HL-60 (cell line): ENCODE data around the gene ALDH1B1.
A peak's percentile ranks its signal among the peaks of the same experiment; 100 is the strongest.

Source experiments
- DNase-seq, 2 experiments: peaks; one replicate each; pipeline ENCODE4 v3.0.0-alpha.2; 2010 to 2020; ENCODE audit warnings: low read depth in 1 of 2, low spot score in 1 of 2
- H3K27ac ChIP-seq: fragments of 250-450 bp; sonication (Bioruptor Pico); replicated peaks from 2 replicates; pipeline ENCODE4 v1.5.1; 2020; ENCODE audit warnings: mild to moderate bottlenecking, moderate library complexity
- H3K27me3 ChIP-seq: fragments of 250-450 bp; sonication (Bioruptor Pico); 2 replicates; pipeline ENCODE4 v1.5.1; 2021; ENCODE audit warnings: mild to moderate bottlenecking, moderate library complexity; ENCODE audit not compliant: insufficient read depth, poor library complexity, severe bottlenecking
- H3K4me3 ChIP-seq: replicated peaks from 2 replicates; pipeline ENCODE4 v1.5.1; 2011; ENCODE audit warnings: mild to moderate bottlenecking, control low read depth, low read length; ENCODE audit not compliant: insufficient read depth
- GABPA ChIP-seq: IDR thresholded peaks from 2 replicates; pipeline ENCODE4 v1.6.1; 2012; ENCODE audit warnings: low read depth
- POLR2AphosphoS5 ChIP-seq: IDR thresholded peaks from 2 replicates; pipeline ENCODE4 v1.6.1; 2012; ENCODE audit warnings: low read depth
- REST ChIP-seq: IDR thresholded peaks from 2 replicates; pipeline ENCODE4 v1.6.1; 2012; ENCODE audit warnings: low read depth; ENCODE audit not compliant: insufficient replicate concordance
- SPI1 ChIP-seq: IDR thresholded peaks from 2 replicates; pipeline ENCODE4 v1.6.1; 2012; ENCODE audit warnings: low read depth, mild to moderate bottlenecking, borderline replicate concordance
- TF ChIP-seq, protein P1 (sequence below): IDR thresholded peaks from one replicate; pipeline ENCODE4 v1.5.1; 2011; ENCODE audit warnings: low read length, control low read depth, inconsistent platforms; ENCODE audit not compliant: insufficient read depth

Gene ALDH1B1

DNA sequence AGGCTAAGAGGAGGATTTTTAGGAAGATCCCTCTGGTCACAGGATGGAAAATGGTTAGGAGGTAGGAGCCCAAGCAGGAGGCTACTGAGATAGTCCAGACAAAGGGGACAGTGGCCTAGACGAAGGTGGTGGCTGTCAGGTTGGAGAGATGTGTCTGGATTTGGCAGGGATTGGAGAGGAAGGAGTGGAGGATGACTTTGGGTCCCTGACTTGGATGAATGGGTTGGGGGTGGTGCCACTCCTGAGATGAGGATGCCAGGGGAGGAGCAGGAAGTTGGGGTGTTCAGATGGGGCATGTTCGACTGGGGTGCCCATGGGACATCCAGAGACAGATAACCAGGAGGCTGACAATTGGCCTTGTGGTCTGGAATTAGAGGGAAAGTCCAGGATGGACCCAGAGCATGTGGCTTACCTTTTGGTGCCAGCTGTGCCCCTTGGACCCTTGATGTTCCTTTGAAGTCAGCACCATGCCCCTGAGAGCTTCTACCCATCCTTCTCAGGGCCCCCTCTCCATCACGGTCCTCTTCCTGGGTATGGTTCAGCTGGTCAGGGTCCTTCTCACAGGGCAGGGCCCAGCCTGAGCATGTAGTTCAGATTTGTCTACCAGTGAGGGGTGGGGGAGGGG lies 46.9 kb downstream of the ALDH1B1 start:
- Histone ChIP-seq H3K27ac (no peak overlapping the region), H3K27me3 (no peaks in the 10 kb centered on the region)
- TF ChIP-seq POLR2AphosphoS5 (no peak), SPI1 (no peak), REST (no peak), GABPA (no peak)
- TF ChIP-seq, protein P1, sequence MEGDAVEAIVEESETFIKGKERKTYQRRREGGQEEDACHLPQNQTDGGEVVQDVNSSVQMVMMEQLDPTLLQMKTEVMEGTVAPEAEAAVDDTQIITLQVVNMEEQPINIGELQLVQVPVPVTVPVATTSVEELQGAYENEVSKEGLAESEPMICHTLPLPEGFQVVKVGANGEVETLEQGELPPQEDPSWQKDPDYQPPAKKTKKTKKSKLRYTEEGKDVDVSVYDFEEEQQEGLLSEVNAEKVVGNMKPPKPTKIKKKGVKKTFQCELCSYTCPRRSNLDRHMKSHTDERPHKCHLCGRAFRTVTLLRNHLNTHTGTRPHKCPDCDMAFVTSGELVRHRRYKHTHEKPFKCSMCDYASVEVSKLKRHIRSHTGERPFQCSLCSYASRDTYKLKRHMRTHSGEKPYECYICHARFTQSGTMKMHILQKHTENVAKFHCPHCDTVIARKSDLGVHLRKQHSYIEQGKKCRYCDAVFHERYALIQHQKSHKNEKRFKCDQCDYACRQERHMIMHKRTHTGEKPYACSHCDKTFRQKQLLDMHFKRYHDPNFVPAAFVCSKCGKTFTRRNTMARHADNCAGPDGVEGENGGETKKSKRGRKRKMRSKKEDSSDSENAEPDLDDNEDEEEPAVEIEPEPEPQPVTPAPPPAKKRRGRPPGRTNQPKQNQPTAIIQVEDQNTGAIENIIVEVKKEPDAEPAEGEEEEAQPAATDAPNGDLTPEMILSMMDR: no peak

GRCh38 chr9:38439916-38440301 lies 47.4 kb downstream of the ALDH1B1 start:
- Histone ChIP-seq H3K27ac (no peak overlapping the region), H3K4me3 (no peak overlapping the region), H3K27me3 (no peaks in the 10 kb centered on the region)
- TF ChIP-seq SPI1: no peak
- TF ChIP-seq, protein P1: no peak
- TF ChIP-seq REST: no peak
- TF ChIP-seq POLR2AphosphoS5: no peak
- TF ChIP-seq GABPA: no peak
- DNase-seq: no peak

More for the DNA sequence above, 46.9 kb downstream of the ALDH1B1 start:
- no peak overlapping the region for H3K4me3 ChIP-seq
- DNase-seq: no peak

DNA sequence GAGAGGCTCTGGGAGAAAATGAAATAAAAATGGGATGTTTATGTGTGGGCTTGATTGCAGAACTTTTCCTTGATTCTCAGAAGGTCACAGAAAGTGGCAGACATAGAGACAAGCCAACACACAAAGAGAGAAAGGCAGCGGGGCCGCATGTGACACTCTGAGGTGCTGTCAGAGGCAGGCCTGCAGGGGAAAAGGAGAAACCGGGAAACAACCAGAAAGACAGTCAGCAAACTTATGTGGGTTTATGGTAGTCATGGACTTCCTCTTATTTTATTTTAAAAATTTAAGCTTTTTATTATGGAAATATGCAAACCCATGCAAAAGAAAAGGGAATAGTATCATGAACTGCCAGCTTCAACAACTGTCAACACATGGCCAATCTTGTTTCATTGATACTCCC lies 48.0 kb downstream of the ALDH1B1 start:
- no peaks in the 10 kb centered on the region for H3K27me3 ChIP-seq
- no peak overlapping the region for H3K4me3 ChIP-seq
- H3K27ac ChIP-seq: no peak overlapping the region
- TF ChIP-seq SPI1: peak; percentile 77
- TF ChIP-seq, protein P1: no peak
- DNase-seq: peak in 1 of 2 experiments; percentile 31
